Measurements from ENCODE around the gene TUBB3. TPM values are rescaled to one million over a fixed set of nuclear protein-coding genes. Genes with fewer than 3 reads are reported as not detected.

TUBB3 gene
- total and polyA plus RNA-seq, 10 donors: 0.41 to 4.3 (median 1.1) TPM; not detected in 2

- TF ChIP-seq CTCF (IDR thresholded peaks at IDR 0.05 in 8 of 11, conservative IDR thresholded peaks at IDR 0.05 in 3 of 11): no peak
- TF ChIP-seq POLR2AphosphoS5 (IDR thresholded peaks at IDR 0.05): no peak
- TF ChIP-seq POLR2A (IDR thresholded peaks at IDR 0.05): no peak
- Histone ChIP-seq H3K4me1 (peaks cover 7 to 80% (median 48%) of the 10 kb centered on the region in 6 donors), H3K27me3 (replicated peaks in 1 of 7) (peaks cover 0 to 35% (median 0%) of the 10 kb centered on the region in 7 donors), H3K27ac (no peak overlapping the region), H3K36me3 (peaks cover 0 to 5% (median 0%) of the 10 kb centered on the region in 6 donors), H3K9me3 (no peaks in the 10 kb centered on the region), H3K4me3 (peak overlapping the region in 7 of 8 donors; percentile 48 to 78 (median 54))
- WGBS, 5 donors: 83 to 94% (median 88%) methylated on average over 12 of the region's 12 CpGs
- no peak for DNase-seq
- intact Hi-C loops (cut with DNase I; ENCODE audit: low total_unique reads): no loop called here
Measured at GRCh38 chr16:89949756-89950155, 26.6 kb downstream of the TUBB3 start.

- H3K9me3 ChIP-seq: no peaks in the 10 kb centered on the region
- TF ChIP-seq POLR2A (IDR thresholded peaks at IDR 0.05): no peak
- no peak overlapping the region for H3K4me3 ChIP-seq
- WGBS, 5 donors: 86 to 92% (median 88%) methylated on average over 5 of the region's 5 CpGs
- H3K36me3 ChIP-seq: peaks cover 0 to 17% (median 0%) of the 10 kb centered on the region in 6 donors
- H3K27me3 ChIP-seq (replicated peaks in 1 of 7): peaks cover 0 to 18% (median 0%) of the 10 kb centered on the region in 7 donors
- intact Hi-C loops (cut with DNase I; ENCODE audit: low total_unique reads): no loop called here
- H3K4me1 ChIP-seq: peaks cover 15 to 91% (median 65%) of the 10 kb centered on the region in 6 donors
- DNase-seq: no peak
- H3K27ac ChIP-seq: no peak overlapping the region
Measured at GRCh38 chr16:89951509-89951908, 28.4 kb downstream of the TUBB3 start.

DNA sequence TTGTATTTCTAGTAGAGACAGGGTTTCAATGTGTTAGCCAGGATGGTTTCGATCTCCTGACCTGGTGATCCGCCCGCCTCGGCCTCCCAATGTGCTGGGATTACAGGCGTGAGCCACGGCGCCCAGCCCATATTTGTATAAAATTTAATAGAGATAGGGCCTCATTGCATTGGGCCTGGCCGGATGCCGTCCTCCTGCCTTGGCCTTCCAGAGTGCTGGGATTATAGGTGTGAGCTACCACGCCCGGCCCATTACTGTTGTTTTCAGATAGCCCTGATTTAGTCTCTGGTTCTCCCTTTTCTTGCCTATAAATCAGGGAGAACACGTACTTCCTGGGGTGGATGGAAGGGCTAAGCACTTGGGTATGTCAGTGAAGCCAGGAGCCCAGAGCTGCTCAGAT, 28.9 kb downstream of the TUBB3 start:
- intact Hi-C loops (cut with DNase I; ENCODE audit: low total_unique reads): no loop called here
- H3K27me3 ChIP-seq (replicated peaks in 1 of 7): peaks cover 0 to 12% (median 0%) of the 10 kb centered on the region in 7 donors
- TF ChIP-seq POLR2A (IDR thresholded peaks at IDR 0.05) (no peak), CTCF (IDR thresholded peaks at IDR 0.05 in 8 of 11, conservative IDR thresholded peaks at IDR 0.05 in 3 of 11) (no peak), POLR2AphosphoS5 (IDR thresholded peaks at IDR 0.05) (no peak)
- H3K9me3 ChIP-seq: no peaks in the 10 kb centered on the region
- no peak overlapping the region for H3K4me3 ChIP-seq
- no peak for DNase-seq
- 95 to 99% (median 98%) methylated on average over 12 of the region's 12 CpGs for WGBS, 5 donors
- peaks cover 0 to 21% (median 0%) of the 10 kb centered on the region in 6 donors for H3K36me3 ChIP-seq
- H3K4me1 ChIP-seq: peaks cover 20 to 94% (median 69%) of the 10 kb centered on the region in 6 donors
- no peak overlapping the region for H3K27ac ChIP-seq

GRCh38 chr16:89952551-89952950, 29.4 kb downstream of the TUBB3 start:
- H3K4me3 ChIP-seq: no peak overlapping the region
- H3K27me3 ChIP-seq (replicated peaks in 1 of 7): peaks cover 0 to 7% (median 0%) of the 10 kb centered on the region in 7 donors
- no peaks in the 10 kb centered on the region for H3K9me3 ChIP-seq
- no peak for DNase-seq
- peaks cover 0 to 26% (median 2%) of the 10 kb centered on the region in 6 donors for H3K36me3 ChIP-seq
- 87 to 96% (median 93%) methylated on average over 6 of the region's 6 CpGs for WGBS, 5 donors
- intact Hi-C loops (cut with DNase I; ENCODE audit: low total_unique reads): no loop called here
- H3K4me1 ChIP-seq: peaks cover 23 to 94% (median 69%) of the 10 kb centered on the region in 6 donors
- H3K27ac ChIP-seq: no peak overlapping the region
- TF ChIP-seq POLR2AphosphoS5 (IDR thresholded peaks at IDR 0.05): no peak
- no peak for TF ChIP-seq CTCF (IDR thresholded peaks at IDR 0.05 in 8 of 11, conservative IDR thresholded peaks at IDR 0.05 in 3 of 11)
- TF ChIP-seq POLR2A (IDR thresholded peaks at IDR 0.05): no peak
